ENCODE data around the gene CDKN1B.
A peak's percentile ranks its signal among the peaks of the same experiment; 100 is the strongest.
"Not testable (repeated sequence)": the region's sequence is repeated elsewhere in the genome, so short reads cannot be mapped to it uniquely, and the experiment has no call there.

The CDKN1B gene

GRCh38 chr12:12725086-12725955 is 8.2 kb downstream of the CDKN1B start:
- DNase-seq = peak; percentile 84 to 89

- no peak for DNase-seq
Measured at GRCh38 chr12:12725956-12726554, 8.9 kb downstream of the CDKN1B start.

GRCh38 chr12:12726555-12727093 is 9.5 kb downstream of the CDKN1B start:
- no peak for DNase-seq

GRCh38 chr12:12731178-12731577 is 14.0 kb downstream of the CDKN1B start:
- no peak for DNase-seq

- DNase-seq = no peak
Measured at GRCh38 chr12:12731785-12732184, 14.6 kb downstream of the CDKN1B start.

- no peak for DNase-seq
Measured at GRCh38 chr12:12733118-12733517, 15.9 kb downstream of the CDKN1B start.

- DNase-seq = no peak
Measured at GRCh38 chr12:12734054-12734453, 16.9 kb downstream of the CDKN1B start.

- no peak for DNase-seq
Measured at GRCh38 chr12:12734561-12735071, 17.4 kb downstream of the CDKN1B start.

- DNase-seq = no peak
Measured at GRCh38 chr12:12735301-12735700, 18.1 kb downstream of the CDKN1B start.

GRCh38 chr12:12736759-12737676 is 19.9 kb downstream of the CDKN1B start:
- peak; percentile 7 to 16 for DNase-seq

GRCh38 chr12:12738152-12738551 is 21.0 kb downstream of the CDKN1B start:
- DNase-seq = not testable (repeated sequence)

GRCh38 chr12:12741660-12742059 is 24.5 kb downstream of the CDKN1B start:
- no peak for DNase-seq

- DNase-seq = no peak
Measured at GRCh38 chr12:12744546-12745305, 27.6 kb downstream of the CDKN1B start.

- no peak for DNase-seq
Measured at GRCh38 chr12:12745576-12746211, 28.5 kb downstream of the CDKN1B start.

GRCh38 chr12:12747278-12747677 is 30.1 kb downstream of the CDKN1B start:
- DNase-seq = no peak

- no peak for DNase-seq
Measured at GRCh38 chr12:12748044-12748443, 30.9 kb downstream of the CDKN1B start.

- DNase-seq = no peak
Measured at GRCh38 chr12:12749433-12749832, 32.3 kb downstream of the CDKN1B start.

GRCh38 chr12:12755923-12756322 is 38.8 kb downstream of the CDKN1B start:
- DNase-seq = no peak

GRCh38 chr12:12757121-12757520 is 40.0 kb downstream of the CDKN1B start:
- DNase-seq = no peak

GRCh38 chr12:12759234-12759915 is 42.2 kb downstream of the CDKN1B start:
- no peak for DNase-seq

- no peak for DNase-seq
Measured at GRCh38 chr12:12764824-12765223, 47.7 kb downstream of the CDKN1B start.

Data from stimulated activated CD4-positive, alpha-beta T cell treated with anti-CD3 and anti-CD28 coated beads, Interleukin-2, amount 100 ng/mL, for 48 hours (primary cell).